H9 (cell line): ENCODE data around the gene NEK5. TPM values are rescaled to one million over a fixed set of nuclear protein-coding genes. Genes with fewer than 3 reads are reported as not detected.

ENCODE experiments used
- DNase-seq: peaks from one replicate; pipeline ENCODE4 v3.0.0-alpha.2; 2017
- H2AFZ ChIP-seq: one replicate; pipeline ENCODE4 v1.6.1; 2013; ENCODE audit warnings: mild to moderate bottlenecking, low read length, control low read depth, moderate library complexity
- H2AK5ac ChIP-seq: 2 replicates; pipeline ENCODE4 v1.6.1; 2013; ENCODE audit warnings: low read length, control low read depth, mixed read lengths; ENCODE audit not compliant: insufficient read length
- H2BK120ac ChIP-seq: one replicate; pipeline ENCODE4 v1.6.1; 2013; ENCODE audit warnings: low read depth, mild to moderate bottlenecking, low read length, control low read depth, inconsistent platforms; ENCODE audit not compliant: poor library complexity, severe bottlenecking
- H2BK12ac ChIP-seq: 2 replicates; pipeline ENCODE4 v1.6.1; 2013; ENCODE audit warnings: low read length, control low read depth, mixed read lengths, low read depth; ENCODE audit not compliant: insufficient read length
- H2BK15ac ChIP-seq: 2 replicates; pipeline ENCODE4 v1.6.1; 2013; ENCODE audit warnings: low read depth, low read length, control low read depth
- H2BK20ac ChIP-seq: one replicate; pipeline ENCODE4 v1.6.1; 2013; ENCODE audit warnings: low read depth, mild to moderate bottlenecking, low read length, control low read depth, inconsistent platforms; ENCODE audit not compliant: poor library complexity, severe bottlenecking
- H2BK5ac ChIP-seq: 2 replicates; pipeline ENCODE4 v1.6.1; 2013; ENCODE audit warnings: low read length, control low read depth, mixed read lengths; ENCODE audit not compliant: insufficient read length
- H3K14ac ChIP-seq: 2 replicates; pipeline ENCODE4 v1.6.1; 2013; ENCODE audit warnings: low read length, control low read depth; ENCODE audit not compliant: insufficient read depth
- H3K18ac ChIP-seq: 2 replicates; pipeline ENCODE4 v1.6.1; 2013; ENCODE audit warnings: low read depth, mild to moderate bottlenecking, mixed read lengths, low read length, control low read depth; ENCODE audit not compliant: insufficient read length
- H3K23ac ChIP-seq: 2 replicates; pipeline ENCODE4 v1.6.1; 2013; ENCODE audit warnings: low read length, control low read depth, mixed read lengths, low read depth; ENCODE audit not compliant: insufficient read length
- H3K23me2 ChIP-seq: 2 replicates; pipeline ENCODE4 v1.6.1; 2013; ENCODE audit warnings: low read depth, mild to moderate bottlenecking, mixed read lengths, low read length, control low read depth; ENCODE audit not compliant: insufficient read length, poor library complexity, severe bottlenecking
- H3K27ac ChIP-seq: 2 replicates; pipeline ENCODE4 v1.5.1; 2013; ENCODE audit warnings: low read length, control low read depth, mixed read lengths, low read depth; ENCODE audit not compliant: insufficient read length
- H3K27me3 ChIP-seq: 2 replicates; pipeline ENCODE4 v1.6.1; 2013; ENCODE audit warnings: low read length, control low read depth, inconsistent platforms; ENCODE audit not compliant: insufficient read depth
- H3K4ac ChIP-seq: 2 replicates; pipeline ENCODE4 v1.6.1; 2013; ENCODE audit warnings: low read depth, mild to moderate bottlenecking, control low read depth, inconsistent platforms, low read length, moderate library complexity
- H3K4me1 ChIP-seq: 2 replicates; pipeline ENCODE4 v1.6.1; 2013; ENCODE audit warnings: low read length, control low read depth, inconsistent platforms; ENCODE audit not compliant: insufficient read depth
- H3K4me2 ChIP-seq: 2 replicates; pipeline ENCODE4 v1.6.1; 2013; ENCODE audit warnings: low read length, control low read depth, mixed read lengths; ENCODE audit not compliant: insufficient read length, insufficient read depth
- H3K56ac ChIP-seq: 2 replicates; pipeline ENCODE4 v1.6.1; 2013; ENCODE audit warnings: low read depth, mild to moderate bottlenecking, mixed read lengths, low read length, control low read depth; ENCODE audit not compliant: insufficient read length
- H3K79me1 ChIP-seq: 2 replicates; pipeline ENCODE4 v1.6.1; 2013; ENCODE audit warnings: low read depth, mild to moderate bottlenecking, moderate library complexity, low read length, control low read depth, inconsistent platforms; ENCODE audit not compliant: insufficient read depth, poor library complexity, severe bottlenecking
- H3K79me2 ChIP-seq: 2 replicates; pipeline ENCODE4 v1.6.1; 2013; ENCODE audit warnings: low read length, control low read depth, inconsistent platforms; ENCODE audit not compliant: insufficient read depth
- H3K9ac ChIP-seq: 2 replicates; pipeline ENCODE4 v1.6.1; 2013; ENCODE audit warnings: low read length, control low read depth, mixed read lengths; ENCODE audit not compliant: insufficient read length; ENCODE audit errors: extremely low read depth
- H3K9me3 ChIP-seq: one replicate; pipeline ENCODE4 v1.6.1; 2013; ENCODE audit warnings: low read depth, low read length, inconsistent platforms; ENCODE audit not compliant: control insufficient read depth
- H3T11ph ChIP-seq: one replicate; pipeline ENCODE4 v1.6.1; 2013; ENCODE audit warnings: mild to moderate bottlenecking, low read length, control low read depth, inconsistent platforms
- H4K20me1 ChIP-seq: one replicate; pipeline ENCODE4 v1.6.1; 2013; ENCODE audit not compliant: control insufficient read depth, insufficient read length, insufficient read depth
- H4K5ac ChIP-seq: 2 replicates; pipeline ENCODE4 v1.6.1; 2013; ENCODE audit warnings: low read depth, mild to moderate bottlenecking, mixed read lengths, low read length, control low read depth; ENCODE audit not compliant: insufficient read length
- H4K8ac ChIP-seq: replicated peaks from 2 replicates; pipeline ENCODE4 v1.6.1; 2013; ENCODE audit warnings: low read length, control low read depth, mixed read lengths, low read depth; ENCODE audit not compliant: insufficient read length
- H4K91ac ChIP-seq: 2 replicates; pipeline ENCODE4 v1.6.1; 2013; ENCODE audit warnings: low read depth, mild to moderate bottlenecking, moderate library complexity, mixed read lengths, low read length, control low read depth; ENCODE audit not compliant: insufficient read length
- H3K27ac Mint-ChIP-seq, 3 experiments: 2 replicates in 2 of 3; 3 replicates in 1 of 3; pipeline ENCODE4 v1.8.0; 2020 to 2021; ENCODE audit warnings: mixed read lengths in 3 of 3, mild to moderate bottlenecking in 1 of 3, moderate library complexity in 1 of 3
- H3K27me3 Mint-ChIP-seq: 2 replicates; pipeline ENCODE4 v1.8.0; 2021; ENCODE audit warnings: low read depth, mild to moderate bottlenecking, moderate library complexity, mixed read lengths
- H3K36me3 Mint-ChIP-seq, 3 experiments: 2 replicates in 2 of 3; 3 replicates in 1 of 3; pipeline ENCODE4 v1.8.0; 2020 to 2021; ENCODE audit warnings: low read depth in 3 of 3, mixed read lengths in 3 of 3; ENCODE audit not compliant: insufficient read depth in 1 of 3
- H3K4me1 Mint-ChIP-seq, 2 experiments: 2 replicates each; pipeline ENCODE4 v1.8.0; 2020; ENCODE audit warnings: mixed read lengths in 2 of 2
- H3K4me3 Mint-ChIP-seq, 2 experiments: 2 replicates in 1 of 2; 3 replicates in 1 of 2; pipeline ENCODE4 v1.8.0; 2020 to 2021; ENCODE audit warnings: mild to moderate bottlenecking in 2 of 2, mixed read lengths in 2 of 2, moderate library complexity in 1 of 2
- H3K9me3 Mint-ChIP-seq, 2 experiments: 2 replicates in 1 of 2; 3 replicates in 1 of 2; pipeline ENCODE4 v1.8.0; 2020; ENCODE audit warnings: mild to moderate bottlenecking in 2 of 2, mixed read lengths in 2 of 2, moderate library complexity in 1 of 2
- WGBS: extraction: QIAGEN DNeasy Blood & Tissue Kit; methylation state at CpG from one replicate; pipeline ENCODE4 v1.1.7; 2013; ENCODE audit warnings: missing lambda C conversion rate, low lambda C conversion rate, mixed read lengths; ENCODE audit not compliant: insufficient read length; ENCODE audit errors: extremely low coverage; 5-methylcytosine and 5-hydroxymethylcytosine counted together
- total RNA-seq: library from RNA; stranded (reverse); gene quantifications from 2 replicates; pipeline ENCODE4 v1.2.1, GENCODE V29; 2021
- TF ChIP-seq, protein P1 (sequence below): fragments of 200-600 bp; sonication (generic); conservative IDR thresholded peaks from 3 replicates; pipeline ENCODE4 v1.8.0; 2021; ENCODE audit warnings: antibody characterized with exemption, mild to moderate bottlenecking

NEK5 gene
- total RNA-seq, 1 experiment from 2014 or later = 0.26 TPM

DNA sequence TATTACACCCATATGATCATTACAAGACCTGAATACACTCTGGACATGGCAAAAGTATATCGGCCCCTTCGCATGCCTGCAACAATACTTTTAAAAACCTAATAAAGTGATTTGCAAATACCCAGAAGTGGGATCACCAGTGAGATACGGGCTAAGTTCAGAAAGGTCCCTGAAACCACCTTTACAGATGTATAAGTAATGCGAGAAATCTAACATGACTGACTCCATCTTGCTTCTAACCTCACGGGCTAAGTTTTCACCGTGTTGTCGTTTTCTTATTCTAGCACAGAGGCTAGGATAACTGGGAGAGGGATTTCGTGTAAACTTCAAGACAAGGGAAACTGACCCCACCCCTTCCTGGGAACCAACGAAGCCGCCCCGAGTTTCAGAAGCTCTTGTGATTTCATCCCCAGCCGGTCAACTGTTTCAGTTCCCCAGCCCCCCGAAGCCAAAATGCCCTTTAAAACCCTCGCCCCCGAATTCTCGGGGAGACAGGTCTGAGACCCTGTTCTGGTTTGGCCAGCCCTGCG, 29.8 kb upstream of the NEK5 start:
- Histone ChIP-seq H2AFZ (peak overlapping the region; percentile 69), H3K4me2 (peak overlapping the region; percentile 95), H4K20me1 (no peaks in the 10 kb centered on the region), H3K79me1 (no peaks in the 10 kb centered on the region), H4K8ac (no peak overlapping the region), H4K5ac (no peak overlapping the region), H2BK15ac (no peak overlapping the region), H3K9ac (peak overlapping the region; percentile 50), H2BK120ac (no peak overlapping the region), H3T11ph (no peak overlapping the region), H3K27ac (no peak overlapping the region), H3K27me3 (no peaks in the 10 kb centered on the region; the same call in 1 of the 2 replicates), H2BK12ac (no peak overlapping the region), H3K18ac (no peak overlapping the region), H3K4ac (no peak overlapping the region), H2BK20ac (no peak overlapping the region), H3K14ac (no peak overlapping the region; the same call in 1 of the 2 replicates), H3K79me2 (no peaks in the 10 kb centered on the region), H3K56ac (no peak overlapping the region), H3K9me3 (no peaks in the 10 kb centered on the region), H2AK5ac (no peak overlapping the region), H4K91ac (no peak overlapping the region), H2BK5ac (no peak overlapping the region), H3K23ac (no peak overlapping the region), H3K4me1 (peaks cover 3% of the 10 kb centered on the region; the same call in 1 of the 2 replicates), H3K23me2 (peaks cover 5% of the 10 kb centered on the region)
- no peak for DNase-seq
- H3K27ac Mint-ChIP-seq = 0 out of 7 replicates have a peak overlapping the region, but pooled peaks of 1 of the 3 experiments have one; percentile 13
- H3K9me3 Mint-ChIP-seq = peaks cover 0 to 6% of the 10 kb centered on the region in 2 experiments; a peak in 3 of 5 replicates
- H3K36me3 Mint-ChIP-seq = peaks cover 2 to 6% (median 5%) of the 10 kb centered on the region in 3 experiments; a peak in 5 of 7 replicates
- TF ChIP-seq, protein P1, sequence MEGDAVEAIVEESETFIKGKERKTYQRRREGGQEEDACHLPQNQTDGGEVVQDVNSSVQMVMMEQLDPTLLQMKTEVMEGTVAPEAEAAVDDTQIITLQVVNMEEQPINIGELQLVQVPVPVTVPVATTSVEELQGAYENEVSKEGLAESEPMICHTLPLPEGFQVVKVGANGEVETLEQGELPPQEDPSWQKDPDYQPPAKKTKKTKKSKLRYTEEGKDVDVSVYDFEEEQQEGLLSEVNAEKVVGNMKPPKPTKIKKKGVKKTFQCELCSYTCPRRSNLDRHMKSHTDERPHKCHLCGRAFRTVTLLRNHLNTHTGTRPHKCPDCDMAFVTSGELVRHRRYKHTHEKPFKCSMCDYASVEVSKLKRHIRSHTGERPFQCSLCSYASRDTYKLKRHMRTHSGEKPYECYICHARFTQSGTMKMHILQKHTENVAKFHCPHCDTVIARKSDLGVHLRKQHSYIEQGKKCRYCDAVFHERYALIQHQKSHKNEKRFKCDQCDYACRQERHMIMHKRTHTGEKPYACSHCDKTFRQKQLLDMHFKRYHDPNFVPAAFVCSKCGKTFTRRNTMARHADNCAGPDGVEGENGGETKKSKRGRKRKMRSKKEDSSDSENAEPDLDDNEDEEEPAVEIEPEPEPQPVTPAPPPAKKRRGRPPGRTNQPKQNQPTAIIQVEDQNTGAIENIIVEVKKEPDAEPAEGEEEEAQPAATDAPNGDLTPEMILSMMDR = no peak
- H3K4me3 Mint-ChIP-seq = peak overlapping the region; percentile 83 to 93
- peaks cover 30 to 36% of the 10 kb centered on the region in 2 experiments for H3K4me1 Mint-ChIP-seq
- WGBS = no CpG with 5 or more reads among the region's 17 CpGs
- peaks cover 12% of the 10 kb centered on the region for H3K27me3 Mint-ChIP-seq
